Measurements from ENCODE around the gene WAS.

DNA sequence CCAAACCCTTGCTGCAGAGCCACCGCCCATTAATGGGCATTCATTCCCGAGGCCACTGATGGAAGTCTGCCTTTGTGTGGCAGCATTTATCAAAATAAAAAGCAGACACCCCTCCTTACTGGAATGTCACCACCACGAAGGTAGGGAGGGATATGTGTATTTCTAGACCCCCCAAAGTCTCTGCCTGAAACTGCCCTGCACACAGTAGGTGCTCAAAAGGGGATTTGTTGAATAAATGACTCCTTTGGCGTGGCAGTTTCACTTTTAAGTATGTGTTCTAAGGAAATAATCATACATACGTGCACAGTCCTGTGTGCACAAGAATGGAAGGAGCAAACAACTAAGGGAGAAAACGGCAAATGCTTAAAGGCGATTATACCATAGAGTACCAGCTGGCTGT is 54.3 kb downstream of the WAS start:
- TF ChIP-seq, protein P1, sequence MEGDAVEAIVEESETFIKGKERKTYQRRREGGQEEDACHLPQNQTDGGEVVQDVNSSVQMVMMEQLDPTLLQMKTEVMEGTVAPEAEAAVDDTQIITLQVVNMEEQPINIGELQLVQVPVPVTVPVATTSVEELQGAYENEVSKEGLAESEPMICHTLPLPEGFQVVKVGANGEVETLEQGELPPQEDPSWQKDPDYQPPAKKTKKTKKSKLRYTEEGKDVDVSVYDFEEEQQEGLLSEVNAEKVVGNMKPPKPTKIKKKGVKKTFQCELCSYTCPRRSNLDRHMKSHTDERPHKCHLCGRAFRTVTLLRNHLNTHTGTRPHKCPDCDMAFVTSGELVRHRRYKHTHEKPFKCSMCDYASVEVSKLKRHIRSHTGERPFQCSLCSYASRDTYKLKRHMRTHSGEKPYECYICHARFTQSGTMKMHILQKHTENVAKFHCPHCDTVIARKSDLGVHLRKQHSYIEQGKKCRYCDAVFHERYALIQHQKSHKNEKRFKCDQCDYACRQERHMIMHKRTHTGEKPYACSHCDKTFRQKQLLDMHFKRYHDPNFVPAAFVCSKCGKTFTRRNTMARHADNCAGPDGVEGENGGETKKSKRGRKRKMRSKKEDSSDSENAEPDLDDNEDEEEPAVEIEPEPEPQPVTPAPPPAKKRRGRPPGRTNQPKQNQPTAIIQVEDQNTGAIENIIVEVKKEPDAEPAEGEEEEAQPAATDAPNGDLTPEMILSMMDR (conservative IDR thresholded peaks at IDR 0.05; ENCODE audit: low read depth, low read length), result no peak
- TF ChIP-seq EZH2 (IDR thresholded peaks at IDR 0.05; ENCODE audit: borderline replicate concordance, low read depth, low read length, poor library complexity, severe bottlenecking), result no peak
